Right lobe of liver (tissue), 6 donors: ENCODE data around the gene CENPU. TPM values are rescaled to one million over a fixed set of nuclear protein-coding genes. Genes with fewer than 3 reads are reported as not detected.
"Not testable (repeated sequence)": the region's sequence is repeated elsewhere in the genome, so short reads cannot be mapped to it uniquely, and the experiment has no call there.

Source experiments
- ATAC-seq, 4 donors: fragments of 200-7000 bp; cut with Tn5 transposase; one replicate each; pipeline ENCODE4 v1.9.1; 2020; ENCODE audit warnings: mild to moderate bottlenecking in 4 of 4, moderate library complexity in 4 of 4
- DNase-seq, 3 donors: peaks; one replicate each; pipeline ENCODE4 v3.0.0-alpha.2; 2020
- H3K27ac ChIP-seq, 3 donors: fragments of 200-600 bp; one replicate each; pipeline ENCODE4 v1.8.0; 2022
- H3K27me3 ChIP-seq, 2 donors: fragments of 200-600 bp; one replicate each; pipeline ENCODE4 v1.8.0; 2022
- H3K36me3 ChIP-seq, 4 donors: fragments of 200-600 bp; sonication (generic) in 1 of 4; one replicate each; pipeline versions ENCODE4 v1.5.1 to v1.8.0; 2017 to 2022; ENCODE audit warnings: control low read depth in 1 of 4
- H3K4me1 ChIP-seq, 4 donors: fragments of 200-600 bp; sonication (generic) in 1 of 4; one replicate each; pipeline versions ENCODE4 v1.5.1 to v1.8.0; 2017 to 2022; ENCODE audit warnings: control low read depth in 1 of 4
- H3K4me3 ChIP-seq, 3 donors: fragments of 200-600 bp; one replicate each; pipeline ENCODE4 v1.8.0; 2022
- H3K9me3 ChIP-seq, 4 donors: fragments of 200-600 bp; sonication (generic) in 1 of 4; one replicate each; pipeline versions ENCODE4 v1.5.1 to v1.8.0; 2017 to 2022; ENCODE audit warnings: control low read depth in 1 of 4
- POLR2A ChIP-seq: fragments of 450-650 bp; IDR thresholded peaks from one replicate; pipeline ENCODE4 v1.6.1; 2017; ENCODE audit warnings: antibody characterized with exemption, mild to moderate bottlenecking
- WGBS: methylation state at CpG from one replicate; pipeline ENCODE4 v1.1.6; 2018; ENCODE audit warnings: low coverage, low lambda C conversion rate; ENCODE audit not compliant: insufficient coverage; ENCODE audit errors: missing lambda C conversion rate; 5-methylcytosine and 5-hydroxymethylcytosine counted together
- intact Hi-C, 2 donors: fragments of 100-400 bp; cut with DNase I; formaldehyde crosslinking; loops; one replicate each; pipeline versions ENCODE4 v1.11.2 to v1.14.1; 2022
- long read RNA-seq: library from polyadenylated mRNA; unstranded; transcript quantifications from one replicate; pipeline ENCODE4 v2.0.0, GENCODE V29; 2019
- total RNA-seq, 6 experiments: library from RNA; depleted of rRNA in 2 of 6; stranded (reverse); fragments of >200 nt in 2 of 6; fragmentation: NEBNext Ultra II Directional in 3 of 6; extraction: Animal tissue kit (Norgen Biotek cat#: 25700) in 3 of 6; gene quantifications; one replicate each; pipeline versions ENCODE4 v1.1.0 to v1.2.4, GENCODE V29; 2016 to 2023
- TF ChIP-seq, protein P1 (sequence below), 4 donors: fragments of 200-600 bp in 3 of 4; fragments of 450-650 bp in 1 of 4; IDR thresholded peaks; one replicate each; pipeline versions ENCODE4 v1.5.1 to v1.8.0; 2016 to 2022; ENCODE audit warnings: antibody characterized with exemption in 4 of 4, mild to moderate bottlenecking in 2 of 4
- donor health status: DM: no; HTN: yes; CAD: no.
- donor health status: DM: no; HTN: no; CAD: no.
- donor health status: DM: no; HTN: no; CAD: no.
- donor health status: DM: no; HTN: yes; CAD: no.
- donor health status: DM: no; HTN: yes; CAD: no.

Gene CENPU, protein sequence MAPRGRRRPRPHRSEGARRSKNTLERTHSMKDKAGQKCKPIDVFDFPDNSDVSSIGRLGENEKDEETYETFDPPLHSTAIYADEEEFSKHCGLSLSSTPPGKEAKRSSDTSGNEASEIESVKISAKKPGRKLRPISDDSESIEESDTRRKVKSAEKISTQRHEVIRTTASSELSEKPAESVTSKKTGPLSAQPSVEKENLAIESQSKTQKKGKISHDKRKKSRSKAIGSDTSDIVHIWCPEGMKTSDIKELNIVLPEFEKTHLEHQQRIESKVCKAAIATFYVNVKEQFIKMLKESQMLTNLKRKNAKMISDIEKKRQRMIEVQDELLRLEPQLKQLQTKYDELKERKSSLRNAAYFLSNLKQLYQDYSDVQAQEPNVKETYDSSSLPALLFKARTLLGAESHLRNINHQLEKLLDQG
- 1 to 10 TPM in 5 of 6 experiments, under 1 TPM in 1; 0.84 to 10.0 (median 1.5) TPM for total RNA-seq
- long read RNA-seq, result 0 reads

DNA sequence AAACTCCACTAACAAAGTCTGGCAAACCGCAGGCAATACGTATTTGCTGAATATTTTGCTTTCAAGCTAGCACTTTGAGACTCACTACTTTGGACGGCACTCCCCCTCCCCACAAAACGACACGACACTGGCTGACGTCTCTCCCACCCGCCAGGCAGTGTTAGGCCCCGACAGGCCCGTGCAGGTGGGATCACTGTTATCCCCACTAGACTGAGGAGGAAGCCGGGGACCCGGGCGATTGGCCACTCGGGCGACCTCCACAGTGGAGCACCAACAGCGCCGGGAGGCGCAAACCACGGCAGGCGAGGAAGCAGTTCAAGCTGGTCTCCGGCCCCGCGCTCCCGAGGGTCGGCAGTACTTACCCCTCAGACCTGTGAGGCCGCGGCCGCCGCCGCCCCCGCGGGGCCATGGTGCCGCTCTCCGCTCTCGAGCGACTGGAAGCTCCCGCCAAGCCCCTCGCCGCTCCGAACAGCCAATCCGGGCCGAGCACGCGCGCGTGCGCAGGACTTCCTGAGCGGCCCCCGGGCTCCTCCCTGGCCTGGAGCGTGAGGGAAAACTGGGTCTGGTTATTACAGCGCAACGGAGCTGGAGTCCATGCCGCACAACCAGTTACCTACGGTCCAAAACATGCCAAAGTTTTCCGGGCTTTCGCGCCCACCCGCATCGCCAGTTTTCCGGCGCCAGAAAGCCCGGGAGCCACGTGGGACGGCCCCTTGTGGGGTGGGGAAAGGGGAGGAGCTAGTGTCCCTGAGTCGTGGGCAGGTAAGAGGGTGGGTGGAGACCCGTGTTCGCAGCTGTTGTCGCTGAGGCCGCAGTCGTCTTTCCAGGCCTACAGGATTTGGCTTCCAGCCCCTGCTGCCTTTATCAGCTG lies at the start of gene CENPU:
TSS of gene CENPU (minus strand) at position 443 of the 871 bp plus-strand sequence. CDS start at position 409, 34 bp downstream.
- H3K4me1 ChIP-seq, result peaks cover 0 to 5% (median 1%) of the 10 kb centered on the region in 4 donors
- 1% methylated on average over 17 of the region's 69 CpGs for WGBS
- TF ChIP-seq POLR2A, result peak; percentile 63
- TF ChIP-seq, protein P1, sequence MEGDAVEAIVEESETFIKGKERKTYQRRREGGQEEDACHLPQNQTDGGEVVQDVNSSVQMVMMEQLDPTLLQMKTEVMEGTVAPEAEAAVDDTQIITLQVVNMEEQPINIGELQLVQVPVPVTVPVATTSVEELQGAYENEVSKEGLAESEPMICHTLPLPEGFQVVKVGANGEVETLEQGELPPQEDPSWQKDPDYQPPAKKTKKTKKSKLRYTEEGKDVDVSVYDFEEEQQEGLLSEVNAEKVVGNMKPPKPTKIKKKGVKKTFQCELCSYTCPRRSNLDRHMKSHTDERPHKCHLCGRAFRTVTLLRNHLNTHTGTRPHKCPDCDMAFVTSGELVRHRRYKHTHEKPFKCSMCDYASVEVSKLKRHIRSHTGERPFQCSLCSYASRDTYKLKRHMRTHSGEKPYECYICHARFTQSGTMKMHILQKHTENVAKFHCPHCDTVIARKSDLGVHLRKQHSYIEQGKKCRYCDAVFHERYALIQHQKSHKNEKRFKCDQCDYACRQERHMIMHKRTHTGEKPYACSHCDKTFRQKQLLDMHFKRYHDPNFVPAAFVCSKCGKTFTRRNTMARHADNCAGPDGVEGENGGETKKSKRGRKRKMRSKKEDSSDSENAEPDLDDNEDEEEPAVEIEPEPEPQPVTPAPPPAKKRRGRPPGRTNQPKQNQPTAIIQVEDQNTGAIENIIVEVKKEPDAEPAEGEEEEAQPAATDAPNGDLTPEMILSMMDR (IDR thresholded peaks at IDR 0.05), result no peak
- ATAC-seq (peak; percentile 98 to 99 (median 98)), DNase-seq (peak; percentile 94 to 98 (median 96))
- H3K27ac ChIP-seq, result peak within 1 kb of the TSS in 2 of 3 donors; percentile 29 to 52
- H3K4me3 ChIP-seq, result peak within 1 kb of the TSS; percentile 84 to 95 (median 92)
- no peaks in the 10 kb centered on the region for H3K9me3 ChIP-seq
- intact Hi-C loops, result no loop called here
- H3K27me3 ChIP-seq, result no peaks in the 10 kb centered on the region
- H3K36me3 ChIP-seq, result no peaks in the 10 kb centered on the region

DNA sequence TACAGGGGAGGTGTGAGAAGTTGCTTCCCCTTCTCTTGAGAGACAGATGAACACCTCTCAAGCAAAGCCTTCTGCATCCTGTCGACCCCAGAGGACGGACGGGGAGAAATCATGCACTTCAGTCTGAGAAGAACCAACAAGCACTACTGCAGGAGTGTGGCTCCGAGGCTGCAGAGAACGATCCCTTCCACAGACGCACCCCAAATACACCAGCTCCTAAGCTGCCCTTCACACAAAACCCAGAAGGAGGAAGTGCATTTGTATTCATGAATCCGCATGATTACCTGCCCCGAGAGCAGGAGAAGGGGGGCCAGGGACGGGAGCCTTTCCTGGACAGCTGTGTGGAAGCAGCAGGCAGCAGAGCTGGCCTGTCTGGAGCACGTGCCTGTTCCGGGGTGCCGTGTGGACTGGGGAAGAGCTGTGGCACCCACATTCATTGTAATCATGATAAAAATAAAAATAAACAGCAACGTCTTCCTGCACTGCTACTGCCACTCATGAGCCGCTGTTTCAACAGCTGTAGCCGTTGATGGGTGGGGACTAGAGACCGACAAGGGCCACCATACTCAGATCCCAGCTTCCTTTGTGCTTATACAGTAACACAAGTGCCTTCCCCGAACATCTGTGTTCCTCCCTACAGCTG lies 49.0 kb upstream of the CENPU start:
- intact Hi-C loops, result no loop called here
- no peak for TF ChIP-seq POLR2A
- TF ChIP-seq, protein P1 (IDR thresholded peaks at IDR 0.05), result no peak
- no peaks in the 10 kb centered on the region for H3K9me3 ChIP-seq
- H3K4me1 ChIP-seq, result peaks cover 0 to 47% (median 21%) of the 10 kb centered on the region in 4 donors
- 56% methylated on average over 14 of the region's 17 CpGs for WGBS
- H3K36me3 ChIP-seq, result peaks cover 0 to 98% (median 57%) of the 10 kb centered on the region in 4 donors
- no peak overlapping the region for H3K4me3 ChIP-seq
- H3K27ac ChIP-seq, result no peak overlapping the region
- ATAC-seq (peak in 3 of 4 donors; percentile 8 to 36 (median 10)), DNase-seq (peak in 1 of 3 donors; percentile 46)
- no peaks in the 10 kb centered on the region for H3K27me3 ChIP-seq

DNA sequence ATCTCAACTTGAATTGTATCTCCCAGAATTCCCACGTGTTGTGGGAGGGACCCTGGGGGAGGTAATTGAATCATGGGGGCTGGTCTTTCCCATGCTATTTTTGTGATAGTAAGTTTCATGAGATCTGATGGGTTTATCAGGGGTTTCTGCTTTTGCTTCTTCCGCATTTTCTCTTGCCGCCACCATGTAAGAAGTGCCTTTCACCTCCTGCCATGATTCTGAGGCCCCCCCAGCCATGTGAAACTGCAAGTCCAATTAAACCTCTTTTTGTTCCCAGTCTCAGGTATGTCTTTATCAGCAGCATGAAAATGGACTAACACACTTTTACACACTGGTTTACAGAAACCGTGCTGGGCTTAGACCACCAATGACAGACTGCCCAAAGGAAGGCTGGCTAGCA lies 45.3 kb upstream of the CENPU start:
- peaks cover 0 to 95% (median 48%) of the 10 kb centered on the region in 4 donors for H3K36me3 ChIP-seq
- intact Hi-C loops, result not testable (repeated sequence)

DNA sequence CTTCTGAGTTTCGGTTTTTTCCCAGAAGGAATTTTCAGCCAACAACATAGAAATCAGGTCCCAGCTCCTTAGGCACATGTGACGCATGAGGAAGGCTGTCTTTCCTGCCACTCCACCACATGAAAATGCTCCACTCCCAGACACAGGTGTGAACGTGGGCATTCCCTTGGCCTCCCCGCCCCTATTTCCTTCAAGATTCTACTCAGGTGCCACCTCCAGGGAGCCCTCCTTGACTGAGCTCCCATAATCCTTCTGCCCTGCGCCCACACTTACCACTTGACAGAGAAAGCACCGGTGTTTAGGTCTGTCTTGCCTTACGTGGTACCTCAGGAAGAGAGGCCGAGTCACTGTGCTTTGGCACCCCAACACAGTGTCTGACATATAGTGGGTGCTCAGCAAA lies 44.4 kb upstream of the CENPU start:
- ATAC-seq (peak in 3 of 4 donors; percentile 1 to 11 (median 5)), DNase-seq (no peak)
- no peaks in the 10 kb centered on the region for H3K27me3 ChIP-seq
- TF ChIP-seq, protein P1 (IDR thresholded peaks at IDR 0.05), result no peak
- no peak for TF ChIP-seq POLR2A
- intact Hi-C loops, result no loop called here
- H3K4me3 ChIP-seq, result no peak overlapping the region
- H3K36me3 ChIP-seq, result peaks cover 0 to 95% (median 51%) of the 10 kb centered on the region in 4 donors
- H3K9me3 ChIP-seq, result no peaks in the 10 kb centered on the region
- peaks cover 0 to 60% (median 23%) of the 10 kb centered on the region in 4 donors for H3K4me1 ChIP-seq
- H3K27ac ChIP-seq, result no peak overlapping the region
- WGBS, result 80% methylated on average over 6 of the region's 8 CpGs

More for the DNA sequence above, 45.3 kb upstream of the CENPU start:
- DNase-seq, ATAC-seq, H3K27me3 ChIP-seq, H3K4me3 ChIP-seq, H3K9me3 ChIP-seq, H3K27ac ChIP-seq: not testable (repeated sequence)
- peaks cover 0 to 60% (median 27%) of the 10 kb centered on the region in 4 donors for H3K4me1 ChIP-seq
- 86% methylated on average over 3 of the region's 4 CpGs for WGBS
